Body of pancreas (tissue), 4 donors: ENCODE results near the gene ATG10. TPM values are rescaled to one million over a fixed set of nuclear protein-coding genes. Genes with fewer than 3 reads are reported as not detected.
"Not testable (repeated sequence)": the region's sequence is repeated elsewhere in the genome, so short reads cannot be mapped to it uniquely, and the experiment has no call there.

Experiments used
- ATAC-seq: fragments of 150-250 bp; one replicate; pipeline ENCODE4 v1.9.1; 2016
- DNase-seq, 4 donors: peaks; one replicate each; pipeline ENCODE4 v3.0.0-alpha.2; 2019
- H3K27ac ChIP-seq, 4 donors: fragments of 200-600 bp; sonication (generic); 1 replicate in 3 of 4; 2 replicates in 1 of 4; pipeline versions ENCODE4 v1.5.1 to v1.6.1; 2016 to 2019; ENCODE audit warnings: mild to moderate bottlenecking in 1 of 4, mixed read lengths in 1 of 4, moderate library complexity in 1 of 4
- H3K27me3 ChIP-seq, 2 donors: fragments of 200-600 bp; sonication (generic); one replicate each; pipeline ENCODE4 v1.6.0; 2016; ENCODE audit warnings: mild to moderate bottlenecking in 1 of 2
- H3K36me3 ChIP-seq, 2 donors: fragments of 200-600 bp; sonication (generic); replicated peaks in 1 of 2; 2 replicates each; pipeline ENCODE4 v1.5.1; 2016; ENCODE audit warnings: low read depth in 2 of 2; ENCODE audit not compliant: insufficient read depth in 1 of 2
- H3K4me1 ChIP-seq: fragments of 200-600 bp; sonication (generic); one replicate; pipeline ENCODE4 v1.6.0; 2016
- H3K4me3 ChIP-seq, 2 donors: fragments of 200-600 bp; sonication (generic); 1 replicate in 1 of 2; 2 replicates in 1 of 2; pipeline ENCODE4 v1.5.1; 2016 to 2019
- H3K9me3 ChIP-seq, 3 donors: fragments of 200-600 bp; sonication (generic); 1 replicate in 2 of 3; 2 replicates in 1 of 3; pipeline ENCODE4 v1.5.1; 2016
- POLR2A ChIP-seq, 3 donors: fragments of 450-650 bp; IDR thresholded peaks; one replicate each; pipeline ENCODE4 v1.6.1; 2016; ENCODE audit warnings: antibody characterized with exemption in 3 of 3, mild to moderate bottlenecking in 2 of 3
- whole genome bisulfite sequencing, 2 donors: methylation state at CpG; one replicate each; pipeline ENCODE4 v1.1.5; 2017; 5-methylcytosine and 5-hydroxymethylcytosine counted together
- intact Hi-C: fragments of 100-400 bp; cut with DNase I; formaldehyde crosslinking; loops from one replicate; pipeline ENCODE4 v1.15.1; 2023
- total RNA-seq, 2 donors: library from RNA; depleted of rRNA; stranded (reverse); fragments of >200 nt; gene quantifications; one replicate each; pipeline ENCODE4 v1.1.0, GENCODE V29; 2016
- TF ChIP-seq, protein P1 (sequence below), 7 experiments: fragments of 450-650 bp in 4 of 7; fragments of 200-600 bp in 3 of 7; sonication (generic) in 3 of 7; IDR thresholded peaks; one replicate each; pipeline ENCODE4 v1.5.1; 2016 to 2019; ENCODE audit warnings: antibody characterized with exemption in 7 of 7

The ATG10 gene
- total RNA-seq, 2 donors from 2014 or later, result 2.9 to 4.6 TPM

DNA sequence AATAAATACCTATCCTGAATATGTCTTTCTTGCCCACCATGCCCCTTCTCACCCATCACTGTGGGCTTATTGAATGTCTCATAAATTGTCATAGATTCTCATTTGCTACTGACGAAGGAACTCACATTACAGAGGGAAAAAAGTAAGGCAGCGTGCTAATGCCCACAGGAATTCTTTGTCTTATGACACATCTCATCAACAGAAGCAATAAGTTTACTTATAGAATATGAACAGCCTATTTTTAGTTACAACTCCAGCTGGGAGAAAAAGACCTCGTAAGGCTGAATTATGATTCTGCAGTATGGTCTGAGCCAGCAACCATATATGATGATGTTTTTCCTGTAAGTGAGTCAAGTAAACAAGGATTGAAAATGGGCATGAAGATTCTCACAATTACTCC is 22.4 kb upstream of the ATG10 start:
- Histone ChIP-seq H3K4me3 (no peak overlapping the region), H3K9me3 (peaks cover 0 to 3% (median 0%) of the 10 kb centered on the region in 3 donors), H3K27ac (no peak overlapping the region), H3K36me3 (no peaks in the 10 kb centered on the region), H3K27me3 (no peaks in the 10 kb centered on the region), H3K4me1 (no peaks in the 10 kb centered on the region)
- TF ChIP-seq POLR2A (IDR thresholded peaks at IDR 0.05), result no peak
- TF ChIP-seq, protein P1, sequence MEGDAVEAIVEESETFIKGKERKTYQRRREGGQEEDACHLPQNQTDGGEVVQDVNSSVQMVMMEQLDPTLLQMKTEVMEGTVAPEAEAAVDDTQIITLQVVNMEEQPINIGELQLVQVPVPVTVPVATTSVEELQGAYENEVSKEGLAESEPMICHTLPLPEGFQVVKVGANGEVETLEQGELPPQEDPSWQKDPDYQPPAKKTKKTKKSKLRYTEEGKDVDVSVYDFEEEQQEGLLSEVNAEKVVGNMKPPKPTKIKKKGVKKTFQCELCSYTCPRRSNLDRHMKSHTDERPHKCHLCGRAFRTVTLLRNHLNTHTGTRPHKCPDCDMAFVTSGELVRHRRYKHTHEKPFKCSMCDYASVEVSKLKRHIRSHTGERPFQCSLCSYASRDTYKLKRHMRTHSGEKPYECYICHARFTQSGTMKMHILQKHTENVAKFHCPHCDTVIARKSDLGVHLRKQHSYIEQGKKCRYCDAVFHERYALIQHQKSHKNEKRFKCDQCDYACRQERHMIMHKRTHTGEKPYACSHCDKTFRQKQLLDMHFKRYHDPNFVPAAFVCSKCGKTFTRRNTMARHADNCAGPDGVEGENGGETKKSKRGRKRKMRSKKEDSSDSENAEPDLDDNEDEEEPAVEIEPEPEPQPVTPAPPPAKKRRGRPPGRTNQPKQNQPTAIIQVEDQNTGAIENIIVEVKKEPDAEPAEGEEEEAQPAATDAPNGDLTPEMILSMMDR (IDR thresholded peaks at IDR 0.05), result no peak
- no peak for ATAC-seq
- intact Hi-C loops, result no loop called here
- 91 to 94% methylated on average over 3 of the region's 3 CpGs for WGBS, 2 donors
- no peak for DNase-seq

DNA sequence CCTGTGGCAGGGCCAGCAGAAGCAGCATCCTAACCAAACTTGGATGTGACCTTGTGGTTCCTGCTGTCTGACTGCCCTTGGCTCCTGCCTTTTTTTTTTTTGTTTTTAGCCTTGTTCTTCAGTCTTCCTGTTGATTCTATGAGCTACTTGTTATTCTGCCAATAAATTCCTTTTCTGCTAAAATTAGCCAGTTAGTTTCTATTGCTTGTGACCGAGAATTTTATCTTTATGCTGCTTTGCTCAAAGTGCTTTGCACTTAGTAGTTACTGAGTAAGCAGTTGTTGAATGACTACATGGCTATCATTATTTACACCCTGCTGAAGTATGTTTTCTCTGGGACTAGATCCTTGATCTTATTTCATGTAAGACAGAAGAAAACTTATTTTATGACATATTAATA is 20.8 kb upstream of the ATG10 start:
- Histone ChIP-seq H3K36me3 (no peaks in the 10 kb centered on the region), H3K4me3 (no peak overlapping the region), H3K9me3 (peaks cover 0 to 3% (median 0%) of the 10 kb centered on the region in 3 donors), H3K27ac (no peak overlapping the region), H3K4me1 (no peaks in the 10 kb centered on the region), H3K27me3 (no peaks in the 10 kb centered on the region)
- ATAC-seq, result no peak
- DNase-seq, result no peak
- intact Hi-C loops, result no loop called here
- TF ChIP-seq, protein P1 (IDR thresholded peaks at IDR 0.05), result no peak
- no peak for TF ChIP-seq POLR2A (IDR thresholded peaks at IDR 0.05)
- 9 to 34% methylated on average over 1 of the region's 1 CpG for WGBS, 2 donors

DNA sequence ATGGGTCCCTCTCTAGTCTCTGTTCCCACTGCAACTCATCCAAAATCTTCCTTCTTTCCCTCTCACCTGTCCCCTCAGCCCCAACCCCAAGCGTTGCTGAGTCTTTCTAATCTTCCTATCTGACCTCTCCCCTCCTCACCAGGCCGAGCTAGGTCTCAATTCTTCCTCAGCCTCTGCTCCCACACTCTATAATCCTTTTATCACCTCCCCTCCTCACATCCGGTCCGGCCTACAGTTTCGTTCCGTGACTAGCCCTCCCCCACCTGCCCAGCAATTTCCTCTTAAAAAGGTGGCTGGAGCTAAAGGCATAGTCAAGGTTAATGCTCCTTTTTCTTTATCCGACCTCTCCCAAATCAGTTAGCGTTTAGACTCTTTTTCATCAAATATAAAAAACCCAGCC is 17.0 kb upstream of the ATG10 start:
- H3K36me3 ChIP-seq, DNase-seq, H3K4me3 ChIP-seq, H3K27ac ChIP-seq, intact Hi-C loops, H3K27me3 ChIP-seq, H3K9me3 ChIP-seq, ATAC-seq, H3K4me1 ChIP-seq: not testable (repeated sequence)
- WGBS, 2 donors, result 56 to 59% methylated on average over 8 of the region's 8 CpGs

DNA sequence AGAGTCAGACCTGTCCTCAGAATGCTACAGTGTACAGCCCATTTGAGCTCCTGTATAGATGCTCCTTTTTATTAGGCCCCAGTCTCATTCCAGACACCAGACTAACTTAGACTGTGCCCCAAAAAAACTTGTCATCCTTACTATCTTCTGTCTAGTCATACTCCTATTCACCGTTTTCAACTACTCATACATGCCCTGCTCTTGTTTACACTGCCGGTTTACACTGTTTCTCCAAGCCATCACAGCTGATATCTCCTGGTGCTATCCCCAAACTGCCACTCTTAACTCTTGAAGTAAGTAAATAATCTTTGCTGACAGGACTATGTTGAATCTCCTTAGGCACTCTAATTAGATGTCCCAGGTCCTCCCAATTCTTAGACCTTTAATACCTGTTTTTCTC is 13.7 kb upstream of the ATG10 start:
- H3K4me1 ChIP-seq, H3K9me3 ChIP-seq, H3K27ac ChIP-seq, intact Hi-C loops, ATAC-seq, H3K4me3 ChIP-seq, H3K36me3 ChIP-seq, H3K27me3 ChIP-seq, DNase-seq: not testable (repeated sequence)
- 54 to 55% methylated on average over 2 of the region's 2 CpGs for WGBS, 2 donors

DNA sequence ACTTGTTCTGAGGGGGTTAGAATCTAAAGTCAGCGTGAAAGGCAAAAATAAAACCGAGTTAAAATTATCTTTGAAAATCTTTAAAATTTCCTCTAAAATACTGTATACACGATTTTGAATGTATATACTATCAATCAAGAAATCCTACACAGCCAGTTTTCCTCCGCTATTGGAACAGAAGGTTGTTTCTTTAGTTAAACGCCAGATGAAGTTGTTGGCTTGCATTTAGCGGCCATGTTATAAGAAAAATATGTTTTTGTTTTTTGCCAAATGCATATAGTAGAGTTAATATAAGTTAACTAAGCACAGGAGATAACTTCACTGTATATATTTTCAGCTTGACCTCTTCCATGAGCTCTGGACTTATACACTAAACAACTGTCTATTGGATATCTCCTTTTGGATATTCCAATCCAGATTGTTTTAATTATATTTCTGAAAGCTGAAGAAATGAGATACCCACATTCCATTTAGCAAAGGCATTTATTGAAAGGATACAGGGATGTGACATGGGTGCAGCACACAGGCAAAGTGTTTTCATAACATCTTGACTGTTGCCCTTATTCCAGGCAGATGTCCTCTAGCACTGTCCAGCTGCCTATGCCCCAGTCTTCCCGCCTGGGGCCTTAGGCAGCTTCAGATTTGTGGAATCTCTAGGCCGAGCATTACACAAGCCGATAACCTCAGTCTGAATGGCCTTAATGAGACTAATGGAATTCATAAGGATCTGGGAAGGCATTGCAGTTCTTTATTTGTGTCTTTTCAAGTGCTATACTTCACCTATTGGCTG is 10.0 kb upstream of the ATG10 start:
- no peak for DNase-seq
- no peaks in the 10 kb centered on the region for H3K9me3 ChIP-seq
- 75 to 78% methylated on average over 9 of the region's 9 CpGs for WGBS, 2 donors
- ATAC-seq, result no peak
- H3K36me3 ChIP-seq, result no peaks in the 10 kb centered on the region
- H3K4me3 ChIP-seq, result no peak overlapping the region
- H3K27ac ChIP-seq, result no peak overlapping the region
- no peak for TF ChIP-seq POLR2A (IDR thresholded peaks at IDR 0.05)
- TF ChIP-seq, protein P1 (IDR thresholded peaks at IDR 0.05), result no peak
- no peaks in the 10 kb centered on the region for H3K27me3 ChIP-seq
- no peaks in the 10 kb centered on the region for H3K4me1 ChIP-seq
- intact Hi-C loops, result no loop called here

DNA sequence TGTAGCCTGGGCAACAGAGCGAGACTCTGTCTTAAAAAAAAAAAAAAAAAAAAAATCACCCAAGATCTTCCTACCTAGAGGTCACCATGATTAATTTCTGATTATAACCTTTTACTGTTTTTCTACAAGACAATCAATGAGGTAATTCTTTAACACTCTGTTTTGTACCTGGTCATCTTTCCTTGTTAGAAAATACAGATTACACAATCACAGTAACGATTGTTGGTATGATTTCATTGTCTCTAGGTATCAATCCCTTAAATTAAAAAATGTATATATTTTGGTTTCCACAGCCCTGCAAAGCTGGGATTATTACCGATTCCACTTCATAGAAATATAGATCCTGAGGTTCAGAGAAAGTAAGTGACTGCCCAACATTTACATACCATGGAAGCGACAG is 8.3 kb upstream of the ATG10 start:
- no peak for TF ChIP-seq POLR2A (IDR thresholded peaks at IDR 0.05)
- TF ChIP-seq, protein P1 (IDR thresholded peaks at IDR 0.05), result no peak
- H3K27ac ChIP-seq, result no peak overlapping the region
- intact Hi-C loops, result no loop called here
- H3K9me3 ChIP-seq, result no peaks in the 10 kb centered on the region
- no peaks in the 10 kb centered on the region for H3K36me3 ChIP-seq
- 86 to 90% methylated on average over 4 of the region's 4 CpGs for WGBS, 2 donors
- H3K27me3 ChIP-seq, result no peaks in the 10 kb centered on the region
- no peak for DNase-seq
- H3K4me1 ChIP-seq, result no peaks in the 10 kb centered on the region
- no peak overlapping the region for H3K4me3 ChIP-seq
- ATAC-seq, result no peak
